KMS-11 (cell line): ENCODE data around the gene DISP3.

Source experiments
- H2AFZ ChIP-seq: fragments of 200-600 bp; sonication (generic); 2 replicates; pipeline ENCODE4 v1.6.1; 2016; ENCODE audit warnings: antibody characterized with exemption, mixed run types, low read depth
- H3K27ac ChIP-seq: fragments of 200-600 bp; sonication (generic); 2 replicates; pipeline ENCODE4 v1.6.1; 2016; ENCODE audit warnings: mild to moderate bottlenecking, mixed run types
- H3K27me3 ChIP-seq: fragments of 200-600 bp; sonication (generic); 2 replicates; pipeline ENCODE4 v1.6.1; 2017; ENCODE audit warnings: mild to moderate bottlenecking, low read depth, mixed run types, moderate library complexity; ENCODE audit not compliant: insufficient read depth
- H3K36me3 ChIP-seq: fragments of 200-600 bp; sonication (generic); 2 replicates; pipeline ENCODE4 v1.6.1; 2017; ENCODE audit warnings: mild to moderate bottlenecking, mixed run types; ENCODE audit not compliant: insufficient read depth
- H3K4me1 ChIP-seq: fragments of 200-600 bp; sonication (generic); 2 replicates; pipeline ENCODE4 v1.6.1; 2016; ENCODE audit warnings: mild to moderate bottlenecking, low read depth, mixed run types; ENCODE audit not compliant: poor library complexity, severe bottlenecking
- H3K4me2 ChIP-seq: fragments of 200-600 bp; sonication (generic); 2 replicates; pipeline ENCODE4 v1.7.0; 2016; ENCODE audit warnings: mild to moderate bottlenecking, mixed run types
- H3K4me3 ChIP-seq: fragments of 200-600 bp; sonication (generic); IDR thresholded peaks from 2 replicates; pipeline ENCODE4 v1.6.1; 2017; ENCODE audit warnings: low read depth, low read length, mixed read lengths; ENCODE audit not compliant: insufficient read depth
- H3K79me2 ChIP-seq: fragments of 200-600 bp; sonication (generic); 2 replicates; pipeline ENCODE4 v1.6.1; 2016; ENCODE audit warnings: low read depth, mixed run types; ENCODE audit not compliant: insufficient read depth
- H3K9ac ChIP-seq: fragments of 200-600 bp; sonication (generic); 2 replicates; pipeline ENCODE4 v1.6.1; 2016; ENCODE audit warnings: mild to moderate bottlenecking, mixed run types
- H4K20me1 ChIP-seq: fragments of 200-600 bp; sonication (generic); 2 replicates; pipeline ENCODE4 v1.6.1; 2016; ENCODE audit warnings: mild to moderate bottlenecking, mixed run types; ENCODE audit not compliant: insufficient read depth
- TF ChIP-seq, protein P1 (sequence below): fragments of 200-600 bp; sonication (generic); conservative IDR thresholded peaks from 2 replicates; pipeline ENCODE4 v1.6.1; 2017; ENCODE audit warnings: low read depth, mild to moderate bottlenecking, antibody characterized with exemption, low read length, moderate library complexity, mixed read lengths

The DISP3 gene

DNA sequence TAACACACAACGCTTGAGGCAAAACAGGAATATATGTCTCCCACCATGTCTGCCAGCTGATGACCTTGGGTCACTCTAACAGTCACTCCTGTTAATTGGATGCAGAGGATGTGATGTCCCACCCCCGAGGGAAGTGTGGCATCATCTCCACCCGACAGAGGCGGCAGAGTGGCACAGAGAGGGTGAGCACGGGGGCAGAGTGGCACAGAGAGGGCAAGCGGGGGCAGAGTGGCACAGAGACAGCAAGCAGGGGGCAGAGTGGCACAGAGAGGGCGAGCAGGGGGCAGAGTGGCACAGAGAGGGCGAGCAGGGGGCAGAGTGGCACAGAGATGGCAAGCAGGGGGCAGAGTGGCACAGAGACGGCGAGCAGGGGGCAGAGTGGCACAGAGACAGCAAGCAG, 44.3 kb downstream of the DISP3 start:
- no peak overlapping the region for H3K27ac ChIP-seq
- no peak overlapping the region for H2AFZ ChIP-seq
- H3K4me3 ChIP-seq, result no peak overlapping the region
- TF ChIP-seq, protein P1, sequence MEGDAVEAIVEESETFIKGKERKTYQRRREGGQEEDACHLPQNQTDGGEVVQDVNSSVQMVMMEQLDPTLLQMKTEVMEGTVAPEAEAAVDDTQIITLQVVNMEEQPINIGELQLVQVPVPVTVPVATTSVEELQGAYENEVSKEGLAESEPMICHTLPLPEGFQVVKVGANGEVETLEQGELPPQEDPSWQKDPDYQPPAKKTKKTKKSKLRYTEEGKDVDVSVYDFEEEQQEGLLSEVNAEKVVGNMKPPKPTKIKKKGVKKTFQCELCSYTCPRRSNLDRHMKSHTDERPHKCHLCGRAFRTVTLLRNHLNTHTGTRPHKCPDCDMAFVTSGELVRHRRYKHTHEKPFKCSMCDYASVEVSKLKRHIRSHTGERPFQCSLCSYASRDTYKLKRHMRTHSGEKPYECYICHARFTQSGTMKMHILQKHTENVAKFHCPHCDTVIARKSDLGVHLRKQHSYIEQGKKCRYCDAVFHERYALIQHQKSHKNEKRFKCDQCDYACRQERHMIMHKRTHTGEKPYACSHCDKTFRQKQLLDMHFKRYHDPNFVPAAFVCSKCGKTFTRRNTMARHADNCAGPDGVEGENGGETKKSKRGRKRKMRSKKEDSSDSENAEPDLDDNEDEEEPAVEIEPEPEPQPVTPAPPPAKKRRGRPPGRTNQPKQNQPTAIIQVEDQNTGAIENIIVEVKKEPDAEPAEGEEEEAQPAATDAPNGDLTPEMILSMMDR, result no peak
- H3K4me2 ChIP-seq, result no peak overlapping the region
- H3K79me2 ChIP-seq, result no peaks in the 10 kb centered on the region
- no peaks in the 10 kb centered on the region for H3K27me3 ChIP-seq
- H3K36me3 ChIP-seq, result no peaks in the 10 kb centered on the region
- H3K9ac ChIP-seq, result no peak overlapping the region
- H3K4me1 ChIP-seq, result no peaks in the 10 kb centered on the region
- H4K20me1 ChIP-seq, result no peaks in the 10 kb centered on the region

DNA sequence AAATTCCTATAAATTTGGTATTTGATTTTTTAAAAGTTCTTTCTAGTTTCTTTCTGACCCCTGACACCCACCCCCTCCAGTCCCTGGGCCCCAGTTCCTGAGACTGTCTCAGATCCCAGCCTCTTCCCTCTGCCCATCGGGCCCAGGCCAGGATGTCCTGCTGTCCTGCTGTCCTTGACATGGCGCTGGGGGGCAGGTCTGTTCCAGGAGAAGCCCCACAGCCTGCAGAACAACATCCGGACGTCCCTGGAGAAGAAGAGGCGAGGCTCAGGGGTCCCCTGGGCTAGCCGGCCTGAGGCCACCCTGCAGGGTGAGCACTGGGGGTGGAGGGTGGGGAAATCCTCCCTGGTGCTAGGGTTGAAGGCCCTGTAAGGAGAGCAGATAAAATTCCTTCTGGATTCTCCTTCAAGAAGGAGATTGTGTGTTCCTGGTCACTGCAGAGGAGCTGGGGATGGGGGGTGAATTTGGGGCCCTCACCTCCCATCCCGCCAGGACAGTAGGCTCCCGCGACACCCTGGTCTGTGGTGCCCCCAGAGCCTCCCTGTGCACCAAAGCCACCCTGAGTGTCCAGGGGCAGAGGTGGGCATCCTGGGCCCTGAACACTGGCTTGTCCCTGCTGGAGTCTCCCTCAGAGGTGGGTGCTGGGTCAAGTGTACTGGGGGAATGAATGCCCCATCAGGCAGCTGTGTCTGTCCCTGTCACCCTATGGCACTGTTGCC, 45.0 kb downstream of the DISP3 start:
- Histone ChIP-seq H3K4me3 (no peak overlapping the region), H3K79me2 (no peaks in the 10 kb centered on the region), H3K9ac (no peak overlapping the region), H3K36me3 (no peaks in the 10 kb centered on the region), H3K27ac (no peak overlapping the region), H3K27me3 (no peaks in the 10 kb centered on the region), H2AFZ (no peak overlapping the region), H4K20me1 (no peaks in the 10 kb centered on the region), H3K4me2 (no peak overlapping the region), H3K4me1 (no peaks in the 10 kb centered on the region)
- TF ChIP-seq, protein P1, result no peak

GRCh38 chr1:11524465-11525150, 45.7 kb downstream of the DISP3 start:
- H3K4me1 ChIP-seq, result no peaks in the 10 kb centered on the region
- TF ChIP-seq, protein P1, result no peak

DNA sequence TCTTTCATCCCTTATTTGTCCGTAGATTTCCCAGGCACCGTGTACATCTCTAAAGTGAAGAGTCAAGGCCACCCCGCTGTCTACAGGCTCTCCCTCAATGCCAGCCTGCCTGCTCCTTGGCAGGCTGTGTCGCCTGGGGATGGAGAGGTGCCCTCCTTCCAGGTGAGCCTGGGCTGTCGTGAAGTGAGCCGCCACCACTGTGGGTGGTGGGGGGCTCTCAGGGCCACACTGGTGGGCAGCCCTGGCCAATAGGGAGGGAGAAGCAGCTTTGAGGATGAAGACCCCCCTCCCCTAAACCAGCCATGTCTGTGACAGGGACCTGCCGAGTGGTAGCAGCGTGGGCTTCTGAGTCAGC, 46.2 kb downstream of the DISP3 start:
- Histone ChIP-seq H3K27me3 (no peaks in the 10 kb centered on the region), H3K36me3 (no peaks in the 10 kb centered on the region), H3K27ac (no peak overlapping the region), H3K79me2 (no peaks in the 10 kb centered on the region), H3K9ac (no peak overlapping the region), H3K4me1 (no peaks in the 10 kb centered on the region), H3K4me2 (no peak overlapping the region), H2AFZ (no peak overlapping the region), H4K20me1 (no peaks in the 10 kb centered on the region), H3K4me3 (no peak overlapping the region)
- TF ChIP-seq, protein P1, result no peak

More at GRCh38 chr1:11524465-11525150, 45.7 kb downstream of the DISP3 start:
- Histone ChIP-seq H3K36me3 (no peaks in the 10 kb centered on the region), H3K27ac (no peak overlapping the region), H3K79me2 (no peaks in the 10 kb centered on the region), H3K9ac (no peak overlapping the region), H3K27me3 (no peaks in the 10 kb centered on the region), H3K4me3 (no peak overlapping the region), H2AFZ (no peak overlapping the region), H4K20me1 (no peaks in the 10 kb centered on the region), H3K4me2 (no peak overlapping the region)
